Esophagus squamous epithelium (tissue), 5 donors: ENCODE measurements around the gene MSRB1. TPM values are rescaled to one million over a fixed set of nuclear protein-coding genes. Genes with fewer than 3 reads are reported as not detected.

Experiments used
- DNase-seq: peaks from one replicate; lab custom pipeline; 2025; lab: John Stamatoyannopoulos, UW
- H3K27ac ChIP-seq, 4 donors: fragments of 200-600 bp; sonication (generic); one replicate each; pipeline ENCODE4 v1.5.1; 2016 to 2019; ENCODE audit warnings: mild to moderate bottlenecking in 1 of 4
- H3K27me3 ChIP-seq, 4 donors: fragments of 200-600 bp; sonication (generic); 1 replicate in 3 of 4; 2 replicates in 1 of 4; pipeline versions ENCODE4 v1.5.1 to v1.6.0; 2017 to 2021; ENCODE audit warnings: antibody characterized with exemption in 1 of 4
- H3K36me3 ChIP-seq, 3 donors: fragments of 200-600 bp; sonication (generic); one replicate each; pipeline ENCODE4 v1.5.1; 2016 to 2019
- H3K4me1 ChIP-seq, 3 donors: fragments of 200-600 bp; sonication (generic); one replicate each; pipeline ENCODE4 v1.5.1; 2017 to 2019
- H3K4me3 ChIP-seq, 4 donors: fragments of 200-600 bp; sonication (generic); 1 replicate in 3 of 4; 2 replicates in 1 of 4; pipeline ENCODE4 v1.5.1; 2016 to 2019; ENCODE audit warnings: mild to moderate bottlenecking in 2 of 4, moderate library complexity in 1 of 4
- H3K9me3 ChIP-seq, 3 donors: fragments of 200-600 bp; sonication (generic); one replicate each; pipeline ENCODE4 v1.5.1; 2016 to 2019
- POLR2A ChIP-seq, 4 donors: fragments of 450-650 bp; IDR thresholded peaks; one replicate each; pipeline ENCODE4 v1.6.1; 2017; ENCODE audit warnings: antibody characterized with exemption in 4 of 4, mild to moderate bottlenecking in 4 of 4, moderate library complexity in 3 of 4
- WGBS, 2 donors: methylation state at CpG; one replicate each; pipeline ENCODE4 v1.1.5; 2018; 5-methylcytosine and 5-hydroxymethylcytosine counted together
- intact Hi-C: fragments of 100-400 bp; cut with DNase I; formaldehyde crosslinking; loops from one replicate; pipeline ENCODE4 v1.15.0; 2022
- total RNA-seq, 4 donors: library from RNA; depleted of rRNA; stranded (reverse); fragments of >200 nt; gene quantifications; one replicate each; pipeline ENCODE4 v1.1.0, GENCODE V29; 2016
- TF ChIP-seq, protein P1 (sequence below), 6 experiments: fragments of 450-650 bp in 4 of 6; fragments of 200-600 bp in 2 of 6; sonication (generic) in 2 of 6; IDR thresholded peaks; one replicate each; pipeline ENCODE4 v1.5.1; 2016 to 2019; ENCODE audit warnings: antibody characterized with exemption in 6 of 6, mild to moderate bottlenecking in 4 of 6, moderate library complexity in 4 of 6
- donor health status: DM: yes; HTN: yes; CAD: no.

Gene MSRB1
- total RNA-seq, 4 donors from 2014 or later: 20.1 to 36.4 (median 21.0) TPM

DNA sequence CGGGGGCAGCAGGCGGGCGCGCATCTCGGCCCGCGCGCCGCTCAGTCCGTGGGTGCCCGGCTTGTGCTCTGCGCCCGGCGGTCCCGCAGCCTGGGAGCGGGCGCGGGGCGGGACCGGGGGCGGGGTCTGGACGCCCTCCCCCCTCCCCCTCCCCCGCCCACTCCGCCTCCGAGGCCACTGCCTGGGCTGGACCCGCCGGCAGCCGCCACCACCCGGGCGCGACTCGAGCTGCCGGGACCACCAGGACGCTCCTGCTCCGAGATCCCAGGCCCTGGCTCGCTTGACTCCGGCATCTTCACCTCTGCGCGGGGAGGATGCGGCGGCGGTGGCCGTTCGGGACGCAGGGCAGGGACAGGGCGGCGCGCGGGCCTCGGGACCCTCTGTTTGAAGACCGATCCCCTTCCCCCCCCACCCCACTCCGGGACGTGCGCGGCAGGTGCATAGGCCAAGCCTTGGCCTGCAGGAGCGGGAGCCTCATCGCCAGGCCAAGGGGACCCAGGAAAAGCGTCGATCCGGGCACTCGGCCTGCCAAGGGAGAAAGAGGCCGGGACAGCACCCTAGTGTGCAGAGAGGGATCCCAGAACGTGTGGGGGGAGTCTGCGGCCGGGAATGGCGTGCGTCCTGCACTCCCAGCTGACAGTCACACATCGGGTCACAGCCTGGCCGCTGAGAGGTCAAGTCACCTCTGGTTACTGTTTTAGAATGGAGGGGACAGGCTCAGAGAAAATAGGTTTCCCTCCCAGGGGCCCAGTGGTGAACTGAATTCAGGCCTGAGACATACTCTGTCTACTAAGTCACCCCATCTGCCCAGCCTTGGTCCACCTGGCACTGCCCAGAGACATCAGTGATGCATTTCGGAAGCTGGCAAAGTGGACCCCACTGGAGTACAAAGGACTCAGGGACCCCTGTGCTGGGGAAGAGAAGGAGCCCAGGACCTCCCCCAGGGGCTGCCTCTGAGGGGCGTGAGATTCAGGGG, 24.4 kb downstream of the MSRB1 start, which contains the start of gene HS3ST6:
Gene HS3ST6, minus strand, starts transcription at position 65 of the 976 bp plus-strand sequence. CDS start 92 bp downstream, outside the sequence.
- no peak for TF ChIP-seq POLR2A (IDR thresholded peaks at IDR 0.05)
- TF ChIP-seq, protein P1, sequence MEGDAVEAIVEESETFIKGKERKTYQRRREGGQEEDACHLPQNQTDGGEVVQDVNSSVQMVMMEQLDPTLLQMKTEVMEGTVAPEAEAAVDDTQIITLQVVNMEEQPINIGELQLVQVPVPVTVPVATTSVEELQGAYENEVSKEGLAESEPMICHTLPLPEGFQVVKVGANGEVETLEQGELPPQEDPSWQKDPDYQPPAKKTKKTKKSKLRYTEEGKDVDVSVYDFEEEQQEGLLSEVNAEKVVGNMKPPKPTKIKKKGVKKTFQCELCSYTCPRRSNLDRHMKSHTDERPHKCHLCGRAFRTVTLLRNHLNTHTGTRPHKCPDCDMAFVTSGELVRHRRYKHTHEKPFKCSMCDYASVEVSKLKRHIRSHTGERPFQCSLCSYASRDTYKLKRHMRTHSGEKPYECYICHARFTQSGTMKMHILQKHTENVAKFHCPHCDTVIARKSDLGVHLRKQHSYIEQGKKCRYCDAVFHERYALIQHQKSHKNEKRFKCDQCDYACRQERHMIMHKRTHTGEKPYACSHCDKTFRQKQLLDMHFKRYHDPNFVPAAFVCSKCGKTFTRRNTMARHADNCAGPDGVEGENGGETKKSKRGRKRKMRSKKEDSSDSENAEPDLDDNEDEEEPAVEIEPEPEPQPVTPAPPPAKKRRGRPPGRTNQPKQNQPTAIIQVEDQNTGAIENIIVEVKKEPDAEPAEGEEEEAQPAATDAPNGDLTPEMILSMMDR (IDR thresholded peaks at IDR 0.05): no peak
- Histone ChIP-seq H3K27ac (peak within 1 kb of the TSS in 2 of 4 donors; percentile 33 to 55), H3K9me3 (no peaks in the 10 kb centered on the region), H3K4me3 (peak within 1 kb of the TSS; percentile 20 to 55 (median 52)), H3K36me3 (no peaks in the 10 kb centered on the region), H3K4me1 (peaks cover 36 to 77% (median 38%) of the 10 kb centered on the region in 3 donors), H3K27me3 (peaks cover 11 to 100% (median 17%) of the 10 kb centered on the region in 4 donors)
- no peak for DNase-seq
- 12% methylated on average over 7 of the region's 71 CpGs; no CpG with 5 or more reads in 1 of the 2 donors for WGBS, 2 donors
- intact Hi-C loops: no loop called here

DNA sequence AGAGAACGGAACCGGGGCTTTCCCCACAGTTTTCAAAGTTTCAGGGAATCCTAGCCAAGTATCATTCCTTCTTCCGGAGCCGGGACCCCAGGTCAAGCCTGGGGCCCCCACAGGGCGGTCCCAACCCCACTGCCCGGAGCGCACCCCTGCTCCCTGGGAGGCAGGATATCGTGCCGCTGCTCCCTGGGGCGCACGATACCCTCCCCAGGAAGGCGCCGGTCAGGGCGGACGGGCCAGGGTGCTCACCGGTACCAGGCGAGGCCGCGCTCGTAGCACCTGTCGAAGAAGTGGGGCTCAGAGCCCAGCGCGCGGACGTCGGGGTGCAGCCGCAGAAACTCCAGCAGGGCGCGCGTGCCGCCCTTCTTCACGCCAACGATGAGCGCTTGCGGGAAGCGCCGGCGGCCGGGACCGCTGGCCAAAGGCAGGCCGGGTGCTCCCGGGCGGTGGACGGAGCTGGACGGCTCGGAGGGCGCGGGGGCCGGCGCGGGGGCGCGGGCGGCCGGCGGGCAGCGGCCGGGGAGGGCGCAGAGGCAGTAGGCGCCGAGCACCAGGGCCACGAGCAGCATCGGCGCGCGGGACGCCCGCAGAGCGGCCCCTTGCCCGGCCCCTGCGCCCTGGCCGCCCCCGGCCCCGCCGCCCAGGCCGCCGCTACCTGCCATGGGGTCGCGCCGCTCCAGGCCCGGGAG, 25.2 kb downstream of the MSRB1 start:
- no peak for TF ChIP-seq POLR2A (IDR thresholded peaks at IDR 0.05)
- TF ChIP-seq, protein P1 (IDR thresholded peaks at IDR 0.05): no peak
- intact Hi-C loops: no loop called here
- H3K4me3 ChIP-seq: peak overlapping the region; percentile 20 to 55 (median 52)
- H3K27me3 ChIP-seq: peaks cover 11 to 97% (median 17%) of the 10 kb centered on the region in 4 donors
- no peaks in the 10 kb centered on the region for H3K36me3 ChIP-seq
- H3K9me3 ChIP-seq: no peaks in the 10 kb centered on the region
- peaks cover 32 to 77% (median 33%) of the 10 kb centered on the region in 3 donors for H3K4me1 ChIP-seq
- DNase-seq: no peak
- peak overlapping the region in 2 of 4 donors; percentile 33 to 55 for H3K27ac ChIP-seq
- no CpG with 5 or more reads among the region's 81 CpGs for WGBS, 2 donors

DNA sequence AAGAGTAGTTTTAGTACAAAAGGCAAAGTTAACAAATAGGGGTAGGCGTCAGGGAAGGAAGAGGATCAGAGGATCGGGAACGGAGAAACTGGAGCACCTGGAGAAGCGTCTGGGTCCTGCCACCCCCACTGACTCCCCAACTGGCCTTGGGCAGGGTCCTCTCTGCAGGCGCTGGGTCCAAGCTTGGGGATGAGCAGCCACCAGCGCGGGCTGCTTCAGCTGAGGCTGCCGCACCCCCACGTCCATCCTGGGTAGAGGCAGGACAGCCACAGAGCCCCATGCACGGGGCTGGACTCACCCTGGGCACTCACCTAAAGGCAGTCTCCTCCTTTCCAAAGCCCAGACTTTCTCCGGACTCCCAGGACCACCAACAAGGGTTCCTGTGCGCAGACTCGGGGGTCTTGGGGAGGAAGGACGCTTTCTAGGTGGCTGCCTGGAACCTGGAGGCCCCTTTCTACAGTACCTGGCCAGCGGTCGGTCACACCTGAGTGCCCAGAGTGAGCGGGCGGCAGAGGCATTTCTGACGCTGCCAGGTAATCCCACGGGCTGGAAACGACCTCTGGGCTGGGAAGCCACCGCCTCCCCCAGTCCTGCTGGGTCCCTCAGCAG, 25.8 kb downstream of the MSRB1 start:
- no peak for DNase-seq
- Histone ChIP-seq H3K36me3 (no peaks in the 10 kb centered on the region), H3K4me3 (peak overlapping the region; percentile 10 to 55 (median 52)), H3K27ac (peak overlapping the region in 2 of 4 donors; percentile 4 to 33), H3K4me1 (peaks cover 33 to 81% (median 36%) of the 10 kb centered on the region in 3 donors), H3K27me3 (peaks cover 11 to 90% (median 17%) of the 10 kb centered on the region in 4 donors), H3K9me3 (no peaks in the 10 kb centered on the region)
- intact Hi-C loops: no loop called here
- no peak for TF ChIP-seq POLR2A (IDR thresholded peaks at IDR 0.05)
- TF ChIP-seq, protein P1 (IDR thresholded peaks at IDR 0.05): no peak
- 0 to 2% methylated on average over 2 to 9 of the region's 22 CpGs for WGBS, 2 donors

DNA sequence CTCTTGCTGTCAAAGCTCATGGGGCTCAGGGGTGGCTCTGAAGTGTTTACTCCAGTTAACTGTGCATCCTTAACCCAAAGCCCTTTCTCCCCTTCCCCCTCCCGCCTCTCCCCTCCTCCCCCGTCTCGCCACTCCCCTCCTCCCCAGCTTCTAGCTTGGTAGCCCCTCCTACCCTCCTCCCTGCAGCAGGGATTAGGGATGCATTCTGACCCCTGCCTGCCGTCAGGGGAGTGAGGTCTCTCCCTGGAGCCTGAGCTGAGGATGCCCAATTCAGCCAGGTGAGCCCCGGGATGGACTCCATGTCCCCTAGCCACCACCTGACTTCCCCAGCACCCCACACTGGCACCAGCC, 26.4 kb downstream of the MSRB1 start:
- intact Hi-C loops: no loop called here
- H3K9me3 ChIP-seq: no peaks in the 10 kb centered on the region
- peak overlapping the region in 3 of 4 donors; percentile 10 to 55 (median 49) for H3K4me3 ChIP-seq
- peak overlapping the region in 2 of 4 donors; percentile 4 to 13 for H3K27ac ChIP-seq
- no peak for DNase-seq
- no peak for TF ChIP-seq POLR2A (IDR thresholded peaks at IDR 0.05)
- TF ChIP-seq, protein P1 (IDR thresholded peaks at IDR 0.05): no peak
- peaks cover 33 to 87% (median 37%) of the 10 kb centered on the region in 3 donors for H3K4me1 ChIP-seq
- peaks cover 11 to 85% (median 17%) of the 10 kb centered on the region in 4 donors for H3K27me3 ChIP-seq
- 7 to 11% methylated on average over 3 of the region's 5 CpGs for WGBS, 2 donors
- H3K36me3 ChIP-seq: peaks cover 0 to 2% (median 0%) of the 10 kb centered on the region in 3 donors
